GM19043 (cell line): ENCODE measurements around the gene IQSEC1.

Experiments
- ATAC-seq: cut with Tn5 transposase; IDR thresholded peaks from one replicate; pipeline ENCODE4 v1.9.1; 2021; ENCODE audit warnings: low read depth; ENCODE audit not compliant: unreplicated experiment

IQSEC1 gene

DNA sequence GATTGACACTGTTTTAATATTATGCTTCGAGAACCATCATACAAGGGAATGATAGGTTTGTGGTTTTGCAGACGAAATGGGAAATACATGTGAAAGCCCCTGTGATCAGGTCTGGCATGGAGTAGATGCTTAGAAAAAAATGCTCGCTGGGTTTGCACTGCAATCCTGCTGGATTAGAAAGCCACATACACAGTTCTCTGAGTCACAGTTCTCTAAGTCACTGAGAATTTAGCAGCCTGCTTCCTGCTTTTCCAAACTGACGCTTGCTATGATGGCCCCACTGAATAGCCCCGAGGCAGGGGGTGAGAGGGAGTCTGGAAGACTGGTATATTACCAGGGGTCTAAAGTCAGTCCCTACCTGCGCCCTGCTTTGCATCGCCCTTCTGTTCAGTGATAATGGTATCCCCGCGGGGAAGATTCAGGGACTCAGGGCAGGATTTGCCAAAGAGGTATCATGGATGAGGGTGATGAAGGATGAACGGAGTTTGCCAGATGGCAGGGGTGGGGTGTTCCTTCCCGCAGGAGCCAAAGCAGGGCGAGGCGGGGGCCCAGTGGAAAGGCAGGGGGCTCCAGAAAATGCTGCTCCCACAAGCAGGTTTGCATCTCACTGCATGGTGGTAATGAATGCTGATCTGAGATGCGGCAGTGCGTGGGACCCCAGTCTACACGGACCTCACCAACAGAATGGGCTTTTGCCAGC lies 82.3 kb downstream of the IQSEC1 start:
- ATAC-seq = no peak

DNA sequence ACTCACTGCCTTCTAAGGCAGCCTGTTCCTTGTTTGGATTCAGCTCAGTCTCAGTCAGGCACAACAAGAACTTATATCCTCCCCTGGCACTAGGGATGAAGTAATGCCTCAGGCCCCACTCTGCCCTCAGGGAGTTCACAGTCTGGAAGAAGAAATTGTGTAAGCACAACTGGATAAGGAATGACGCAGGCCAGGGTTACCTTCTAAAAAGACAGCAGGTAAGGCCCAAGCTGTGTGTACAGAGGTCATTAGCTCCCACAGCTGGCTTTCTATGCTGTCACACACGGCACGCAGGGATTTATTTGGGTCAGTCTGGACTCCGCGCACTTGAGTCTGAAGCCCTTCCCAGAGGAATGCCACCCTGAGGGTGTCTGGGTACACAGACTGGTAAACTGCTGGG lies 82.9 kb downstream of the IQSEC1 start:
- ATAC-seq = no peak

DNA sequence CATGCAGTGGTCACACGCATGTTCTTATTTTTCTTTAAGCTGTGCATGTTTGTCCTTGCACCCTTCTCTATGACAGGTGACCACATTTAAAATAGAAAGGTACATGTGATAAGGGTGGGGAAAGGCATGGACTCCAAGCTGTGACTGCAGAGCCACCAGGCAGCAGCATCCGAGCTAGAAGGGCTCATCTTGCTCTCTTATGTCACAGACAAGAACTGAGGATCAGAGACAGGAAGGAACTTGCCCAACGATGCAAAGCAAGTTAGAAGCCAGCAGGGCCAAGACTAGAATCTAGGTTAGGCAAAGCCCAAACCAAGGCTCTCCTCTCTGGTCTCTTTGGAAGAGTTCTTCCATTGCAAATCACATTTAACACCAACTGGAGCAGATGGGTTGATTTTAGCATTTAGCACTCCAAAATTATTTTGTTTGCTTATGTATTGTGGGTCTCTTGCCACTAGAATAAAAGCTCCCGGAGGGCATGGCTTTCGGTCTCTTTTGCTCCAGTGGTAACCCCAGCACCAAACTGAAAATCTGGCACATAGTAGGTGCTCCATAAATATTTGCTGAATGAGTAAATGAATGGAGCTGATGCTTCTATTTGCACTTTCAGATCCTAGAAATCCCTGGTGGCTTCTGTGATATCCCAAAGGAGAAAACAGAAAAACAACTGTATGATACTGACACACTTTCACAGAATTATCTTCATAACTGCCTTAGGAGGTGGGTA lies 84.3 kb downstream of the IQSEC1 start:
- ATAC-seq = no peak

DNA sequence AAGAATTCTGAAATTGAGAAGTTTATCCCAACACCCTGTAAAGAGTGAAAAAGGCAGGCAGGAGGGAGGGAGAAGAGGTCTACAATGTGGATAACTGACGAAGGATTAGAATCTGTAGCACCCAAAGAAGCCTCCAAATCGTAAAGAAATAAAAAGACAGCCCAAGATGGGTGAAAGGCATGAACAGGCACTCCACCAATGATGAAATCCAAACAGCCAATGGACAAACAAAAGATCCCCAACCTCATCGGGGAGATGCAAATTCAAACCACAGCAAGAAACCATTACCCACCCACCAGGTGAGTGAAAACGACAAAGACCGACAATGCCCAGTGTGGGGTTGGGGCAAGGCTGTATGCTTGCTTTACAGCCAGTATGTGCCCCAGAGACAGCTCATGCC lies 85.6 kb downstream of the IQSEC1 start:
- ATAC-seq = no peak

DNA sequence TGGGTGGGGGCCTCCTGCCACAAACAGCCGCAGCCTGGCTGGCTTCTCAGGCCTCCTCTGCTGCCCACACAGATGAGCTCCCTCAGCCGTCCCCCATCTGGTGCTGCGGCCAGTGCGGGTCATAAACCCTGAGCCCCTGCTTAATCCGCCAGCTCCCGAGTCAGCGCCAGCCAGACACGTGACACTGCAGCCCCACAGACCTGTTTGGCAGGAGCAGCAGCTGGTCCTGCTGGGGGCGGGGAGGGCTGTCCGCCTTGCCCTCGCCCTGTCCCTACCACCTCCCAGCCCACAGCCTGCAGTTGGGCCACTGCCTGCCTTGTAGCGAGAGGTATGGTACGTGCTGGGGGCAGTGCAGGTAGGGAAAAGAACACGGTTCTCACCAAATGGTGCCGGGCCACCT lies 86.2 kb downstream of the IQSEC1 start:
- ATAC-seq = no peak

DNA sequence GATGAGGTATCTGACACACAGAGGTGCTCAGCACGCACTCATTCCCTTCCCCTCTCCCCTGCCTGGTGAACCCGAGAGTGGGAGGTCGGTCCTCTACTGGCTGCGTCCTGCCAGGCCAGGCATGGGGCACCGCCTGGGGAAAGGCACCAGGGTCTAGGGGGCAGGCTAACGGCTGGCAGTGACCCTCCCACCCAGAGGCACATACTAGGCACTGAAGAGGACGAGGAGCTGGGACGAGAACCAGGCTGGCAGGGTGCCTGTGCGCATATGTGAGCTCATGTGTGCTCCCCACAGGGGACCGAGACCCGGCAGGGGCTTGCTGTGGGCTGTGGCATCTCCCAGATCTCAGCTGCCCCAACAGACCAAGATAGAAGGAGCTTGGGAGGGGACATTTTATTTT lies 86.7 kb downstream of the IQSEC1 start:
- ATAC-seq = no peak

DNA sequence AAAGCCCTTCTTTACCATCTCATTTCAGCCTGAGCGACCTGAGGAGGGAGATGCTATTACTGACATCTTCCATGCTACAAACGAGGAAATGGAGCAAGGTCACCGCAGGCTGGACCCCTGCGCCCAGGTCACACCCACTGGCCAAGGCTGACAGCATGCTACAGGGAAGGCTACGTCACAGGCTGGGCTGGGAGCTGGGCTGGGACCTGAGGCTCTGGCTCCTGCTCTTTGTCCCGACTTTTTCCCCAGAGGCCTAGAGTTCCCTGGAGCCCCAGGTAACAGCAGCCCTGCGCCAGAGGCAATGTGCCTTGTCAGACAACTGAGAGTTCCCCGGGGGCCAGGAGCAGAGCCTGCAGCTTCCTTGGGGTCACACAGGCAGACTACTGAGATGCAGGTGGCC lies 87.2 kb downstream of the IQSEC1 start:
- ATAC-seq = no peak

DNA sequence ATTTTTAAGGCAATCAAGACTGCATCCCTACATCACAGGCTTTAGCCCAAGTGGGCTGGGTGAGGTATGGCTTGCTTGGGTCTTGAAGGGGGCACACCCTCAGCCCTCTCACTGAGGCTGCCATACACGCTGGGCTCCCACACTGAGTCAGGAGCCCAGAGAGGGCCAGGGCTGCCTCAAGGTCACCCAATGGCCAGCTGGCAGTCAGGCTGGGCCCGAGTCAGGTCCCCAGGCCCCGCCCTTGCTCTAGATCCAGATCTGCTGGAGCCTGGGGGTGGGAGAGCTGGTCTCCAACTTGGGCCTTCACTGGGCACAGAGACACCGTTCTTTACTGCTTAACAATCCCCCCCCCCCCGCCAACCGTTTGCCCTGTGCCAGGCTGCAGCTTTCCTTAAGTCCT lies 88.1 kb downstream of the IQSEC1 start:
- no peak for ATAC-seq

DNA sequence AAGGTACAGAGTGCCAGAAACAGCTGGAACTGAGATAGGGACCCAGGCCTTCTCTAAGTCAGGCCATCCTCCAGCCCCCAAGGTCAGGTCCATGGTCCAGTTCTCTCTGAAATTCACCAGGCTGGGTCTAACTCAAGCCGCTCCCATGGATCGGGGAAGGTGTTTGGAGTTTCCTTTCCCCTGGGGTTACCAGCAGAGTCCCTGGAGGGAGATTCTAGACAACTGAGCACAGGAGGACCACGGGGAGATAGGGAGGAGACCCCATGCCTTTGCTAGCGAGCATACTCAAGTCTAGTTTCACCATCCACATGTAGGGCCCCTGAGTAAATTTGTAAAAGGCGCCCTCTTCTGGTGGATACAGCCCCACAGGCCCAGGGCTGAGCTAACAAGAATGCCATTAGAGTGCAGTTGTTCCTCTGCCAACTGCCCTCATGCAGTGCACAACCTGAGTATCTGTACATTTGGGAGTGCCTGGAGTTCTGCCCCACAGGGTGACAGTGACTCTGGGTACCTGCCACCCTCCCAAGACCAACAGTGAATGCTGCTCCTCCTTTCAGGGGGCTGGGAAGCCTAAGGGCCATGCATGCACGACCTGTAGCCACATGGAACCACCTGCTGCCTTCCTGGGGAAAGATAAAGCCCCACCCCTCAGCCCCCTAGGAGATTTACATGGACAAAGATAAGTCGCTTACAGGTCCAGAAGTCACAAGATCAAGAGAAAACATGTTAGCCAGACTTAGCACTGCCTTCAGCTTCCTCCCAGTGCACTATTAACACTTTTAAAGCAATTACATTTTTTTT lies 89.0 kb downstream of the IQSEC1 start:
- ATAC-seq = peak; percentile 44

DNA sequence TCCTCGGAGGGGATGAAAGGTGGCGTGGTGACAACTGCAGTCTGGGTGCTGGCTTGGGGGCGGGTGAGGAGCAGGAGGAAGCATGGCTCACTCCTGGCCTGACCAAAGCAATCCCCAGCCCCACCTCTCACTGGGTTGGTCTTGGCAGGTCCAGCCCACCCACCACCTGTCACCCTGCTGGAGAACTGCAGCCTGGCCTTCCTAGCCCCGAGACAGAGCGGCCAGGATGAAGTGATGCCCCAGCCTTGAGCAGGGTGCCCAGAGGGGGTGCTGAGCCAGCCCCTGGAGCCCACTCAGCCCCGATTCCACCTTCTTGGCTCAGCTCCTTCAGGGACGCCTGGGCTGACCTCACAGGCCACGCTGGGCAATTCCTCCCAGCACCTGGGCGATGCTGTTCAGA lies 89.9 kb downstream of the IQSEC1 start:
- no peak for ATAC-seq

DNA sequence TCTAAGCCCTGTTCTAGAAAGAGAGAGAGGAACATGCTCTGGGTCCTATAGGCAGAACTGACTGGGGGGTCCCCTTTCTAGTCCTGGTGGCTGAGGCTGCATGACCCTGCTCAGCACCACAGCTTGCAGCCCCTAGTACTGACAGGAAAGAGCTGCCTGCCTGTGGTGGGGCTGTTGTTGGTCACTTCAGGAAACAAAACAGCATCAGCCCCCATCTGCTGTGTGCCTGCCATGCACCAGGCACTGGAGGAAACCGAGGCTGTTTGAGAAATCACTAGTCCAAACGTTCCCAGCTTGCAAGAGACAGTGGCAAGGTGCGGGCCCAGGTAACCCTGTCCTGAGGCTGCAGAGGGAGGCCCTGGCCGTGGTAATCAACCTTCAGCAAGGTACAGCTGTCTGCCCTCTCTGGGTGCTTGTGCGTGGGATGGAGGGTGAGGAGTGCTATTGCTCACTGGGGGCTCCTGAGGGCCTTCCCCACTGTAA lies 90.6 kb downstream of the IQSEC1 start:
- peak; percentile 62 for ATAC-seq

DNA sequence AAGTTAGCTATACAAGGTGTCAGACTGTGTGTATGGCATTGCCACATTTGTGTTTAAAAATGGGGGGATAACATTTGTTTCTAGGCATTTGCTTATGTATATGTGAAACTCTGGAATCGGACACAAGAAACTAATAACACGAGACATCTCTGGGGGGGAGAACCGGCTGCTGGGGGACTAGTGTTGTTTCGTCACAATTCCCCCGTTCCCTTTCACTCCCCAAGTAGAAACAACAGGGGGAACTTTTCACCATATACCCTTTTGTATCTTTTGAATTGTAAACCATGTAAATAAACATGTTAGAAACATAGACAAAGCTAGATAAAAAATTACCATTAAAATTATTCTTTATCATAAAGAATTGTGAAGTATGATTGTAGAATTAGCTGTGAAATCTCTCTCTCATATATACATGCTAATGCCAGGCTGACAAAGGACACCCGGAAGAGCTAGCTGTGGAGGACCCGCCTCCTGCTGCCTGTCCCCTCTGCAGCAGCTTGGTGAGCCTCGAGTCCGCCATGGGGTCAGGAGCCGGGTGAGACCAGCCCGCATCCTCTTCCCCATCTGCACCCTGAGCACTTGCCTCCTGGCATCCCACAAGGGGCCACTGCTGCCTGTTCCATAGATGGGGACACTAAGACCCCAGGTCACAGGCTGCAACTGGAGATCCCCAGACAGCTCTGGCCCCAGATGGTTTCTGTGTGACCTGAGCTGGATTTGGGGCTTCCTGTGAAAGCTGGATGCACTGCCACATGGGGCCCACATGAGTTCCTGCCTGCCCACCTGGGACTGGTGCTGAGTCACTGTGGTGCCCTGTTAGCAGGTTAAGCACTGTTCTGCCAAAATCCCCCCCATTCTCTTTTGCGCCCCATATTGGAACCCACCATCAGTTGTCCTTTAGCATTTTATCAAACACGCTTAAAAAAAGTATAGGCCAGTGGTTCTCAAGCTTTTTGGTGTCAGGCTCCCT lies 91.6 kb downstream of the IQSEC1 start:
- no peak for ATAC-seq

DNA sequence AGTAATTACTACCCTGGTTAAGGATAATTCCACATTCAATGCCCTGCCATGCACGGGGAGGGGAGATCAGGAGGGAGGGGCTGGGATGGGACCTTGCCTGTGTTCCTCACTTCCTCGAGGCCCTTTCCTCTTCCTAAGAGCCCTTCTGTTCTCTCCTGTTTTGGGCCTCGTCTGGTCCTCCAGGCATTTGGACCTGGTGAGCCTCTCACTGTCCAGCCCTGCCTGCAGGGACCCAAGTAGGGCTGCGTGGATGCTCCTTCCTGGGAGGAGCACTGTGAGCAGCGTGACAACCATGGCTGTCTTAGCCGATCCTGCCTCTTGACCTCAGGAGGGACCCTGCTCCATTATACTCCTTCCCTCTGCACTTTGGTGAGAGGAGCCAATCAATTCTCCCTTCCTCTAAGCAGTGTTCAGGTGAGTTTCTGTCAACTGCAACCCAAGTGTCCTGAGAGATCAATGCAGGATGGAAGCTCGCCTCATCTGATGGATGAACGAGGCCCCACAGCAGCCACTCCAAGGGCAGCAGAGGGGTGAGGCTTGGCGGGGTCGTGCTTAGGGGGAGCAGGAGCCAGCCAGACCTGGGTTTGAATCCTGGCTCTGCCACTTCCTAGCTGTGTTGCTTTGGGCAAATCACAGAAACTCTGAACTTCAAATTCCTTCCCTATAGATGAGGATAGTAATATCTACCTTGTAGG lies 92.5 kb downstream of the IQSEC1 start:
- no peak for ATAC-seq

DNA sequence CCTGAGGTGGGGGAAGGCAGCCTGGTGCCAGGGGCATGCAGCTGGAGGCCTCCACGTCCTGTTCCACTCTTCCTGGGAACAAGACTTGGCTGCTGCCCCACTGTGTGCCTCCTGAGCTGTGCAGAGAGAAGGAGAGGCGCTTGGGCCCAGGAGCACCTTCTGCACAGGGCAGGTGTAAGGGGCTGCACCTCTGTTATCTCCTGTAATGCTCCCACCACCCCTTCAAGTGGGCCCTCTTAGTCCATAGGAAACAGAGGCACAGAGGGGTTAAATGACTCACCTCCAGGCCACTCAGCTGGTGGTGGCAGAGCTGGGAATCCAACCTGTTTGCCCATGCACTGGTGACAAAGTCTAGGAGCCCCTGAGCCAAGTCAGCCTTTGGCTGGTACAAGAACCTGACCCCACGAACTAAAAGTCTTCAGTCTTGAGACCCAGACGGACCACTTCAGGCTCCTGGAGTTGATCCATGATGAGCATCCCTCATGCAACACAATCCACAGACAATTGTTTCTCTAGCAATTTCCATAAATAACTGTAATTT lies 93.2 kb downstream of the IQSEC1 start:
- no peak for ATAC-seq

DNA sequence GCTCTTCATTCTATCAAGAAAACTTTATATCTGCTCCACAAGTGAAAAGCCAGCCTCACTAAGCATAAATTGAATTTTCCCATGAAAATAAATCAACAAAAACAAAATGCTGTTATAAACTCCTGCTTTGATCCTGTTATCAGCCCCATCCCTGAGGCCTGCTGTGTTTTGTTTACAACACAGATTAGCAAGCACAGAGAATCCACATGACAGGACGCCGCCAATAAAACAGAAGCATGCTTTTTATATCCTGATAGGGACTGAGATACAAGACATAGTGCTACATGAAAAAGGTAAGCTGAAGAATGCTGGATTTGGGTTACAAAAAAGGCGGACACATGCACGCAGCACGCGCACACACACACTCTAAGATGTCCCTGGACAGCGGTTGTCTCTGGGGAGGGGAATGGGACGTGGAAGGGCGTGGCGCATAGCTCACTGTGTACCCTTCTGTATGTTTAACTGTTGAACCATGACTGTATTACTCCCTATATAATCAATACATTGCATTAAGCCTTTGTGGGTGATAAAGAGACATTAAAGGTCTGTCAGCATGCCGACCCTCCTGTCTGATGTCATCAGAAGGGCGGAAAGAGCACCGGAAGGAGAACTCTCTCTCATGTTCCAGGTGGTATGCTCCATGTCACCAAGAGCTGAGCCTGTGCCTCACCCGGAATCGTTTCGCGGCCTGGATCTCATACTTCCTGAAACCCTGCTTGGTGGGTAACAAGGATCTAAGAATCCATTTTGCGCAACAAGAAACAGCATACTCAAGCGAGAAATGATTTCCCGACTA lies 93.9 kb downstream of the IQSEC1 start:
- no peak for ATAC-seq

DNA sequence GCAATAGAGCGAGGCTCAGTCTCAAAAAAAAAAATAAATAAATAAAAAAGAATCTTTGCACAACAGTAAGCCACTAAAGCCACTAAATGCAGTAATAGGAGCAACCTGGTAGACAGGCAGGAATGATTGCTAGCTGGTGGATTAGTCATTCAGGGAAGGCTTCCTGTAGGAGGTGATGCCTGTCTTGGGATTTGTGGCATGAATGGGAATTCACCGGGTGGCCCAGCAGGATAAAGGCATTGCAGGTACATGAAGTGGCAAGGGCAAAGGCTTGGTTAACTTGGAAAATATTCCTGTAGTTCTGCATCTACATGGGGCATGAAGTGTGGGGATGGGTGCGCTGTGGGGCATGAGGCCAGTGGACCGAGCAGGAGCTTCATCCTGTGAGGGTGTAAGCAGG lies 94.5 kb downstream of the IQSEC1 start:
- no peak for ATAC-seq

DNA sequence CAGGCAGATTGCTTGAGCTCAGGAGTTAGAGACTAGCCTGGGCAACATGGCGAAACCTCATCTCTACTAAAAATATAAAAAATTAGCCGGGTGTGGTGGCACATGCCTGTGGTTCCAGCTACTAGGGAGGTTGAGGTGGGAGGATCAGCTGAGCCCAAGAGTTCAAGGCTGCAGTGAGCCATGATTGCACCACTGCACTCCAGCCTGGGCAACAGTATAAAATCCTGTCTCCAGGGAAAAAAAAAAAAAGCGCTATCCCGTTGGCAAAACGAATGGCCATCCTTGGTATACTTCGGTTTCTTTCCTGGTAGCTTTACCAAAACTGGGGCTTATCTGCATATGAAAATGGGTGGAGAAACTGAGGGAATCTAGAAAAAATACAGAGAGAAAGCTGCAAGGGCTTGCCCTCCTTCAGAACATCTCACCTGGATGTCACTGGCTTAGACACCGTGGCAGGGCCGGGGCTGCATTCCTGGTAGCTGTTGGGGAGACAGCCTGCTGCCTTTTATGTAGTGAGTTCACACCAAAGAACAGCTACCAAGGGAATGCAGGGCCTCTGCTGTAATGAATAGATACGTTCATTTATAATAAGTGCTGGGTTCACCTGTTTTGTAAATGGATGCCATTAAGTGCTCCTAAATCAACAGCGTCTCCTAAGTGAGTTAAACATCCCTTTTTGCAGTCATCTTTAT lies 96.0 kb downstream of the IQSEC1 start:
- no peak for ATAC-seq
